Neural progenitor cell (in vitro differentiated cells): ENCODE results near the gene BMX.

ENCODE experiments used
- CTCF ChIP-seq: fragments of 200-600 bp; sonication (generic); IDR thresholded peaks from 2 replicates; pipeline ENCODE4 v1.5.1; 2017; ENCODE audit warnings: antibody characterized with exemption, mild to moderate bottlenecking
- EZH2 ChIP-seq: fragments of 200-600 bp; sonication (generic); IDR thresholded peaks from 2 replicates; pipeline ENCODE4 v1.6.1; 2017; ENCODE audit warnings: antibody characterized with exemption, mild to moderate bottlenecking, moderate library complexity

GRCh38 chrX:15501506-15501905 is 899 bp downstream of the BMX start:
- no peak for TF ChIP-seq CTCF
- TF ChIP-seq EZH2 = no peak
